GM13976 (cell line): ENCODE data around the gene GSKIP.

Source experiments
- DNase-seq: peaks from one replicate; pipeline ENCODE4 v3.0.0; 2012; ENCODE audit warnings: low spot score
- in situ Hi-C: fragments of 300-500 bp; cut with MboI; formaldehyde crosslinking; loops from one replicate; pipeline ENCODE4 v1.12.0; 2022; ENCODE audit warnings: low sequenced_read_pairs, mixed read lengths, inconsistent platforms; ENCODE audit not compliant: unreplicated experiment
- TF ChIP-seq, protein P1 (sequence below): IDR thresholded peaks from 2 replicates; pipeline ENCODE4 v1.5.1; 2012; ENCODE audit warnings: borderline replicate concordance, mild to moderate bottlenecking; ENCODE audit not compliant: insufficient read depth; ENCODE audit errors: extremely low read depth, missing control alignments, control extremely low read depth

The GSKIP gene

GRCh38 chr14:96409701-96410100 lies 46.4 kb downstream of the GSKIP start:
- TF ChIP-seq, protein P1, sequence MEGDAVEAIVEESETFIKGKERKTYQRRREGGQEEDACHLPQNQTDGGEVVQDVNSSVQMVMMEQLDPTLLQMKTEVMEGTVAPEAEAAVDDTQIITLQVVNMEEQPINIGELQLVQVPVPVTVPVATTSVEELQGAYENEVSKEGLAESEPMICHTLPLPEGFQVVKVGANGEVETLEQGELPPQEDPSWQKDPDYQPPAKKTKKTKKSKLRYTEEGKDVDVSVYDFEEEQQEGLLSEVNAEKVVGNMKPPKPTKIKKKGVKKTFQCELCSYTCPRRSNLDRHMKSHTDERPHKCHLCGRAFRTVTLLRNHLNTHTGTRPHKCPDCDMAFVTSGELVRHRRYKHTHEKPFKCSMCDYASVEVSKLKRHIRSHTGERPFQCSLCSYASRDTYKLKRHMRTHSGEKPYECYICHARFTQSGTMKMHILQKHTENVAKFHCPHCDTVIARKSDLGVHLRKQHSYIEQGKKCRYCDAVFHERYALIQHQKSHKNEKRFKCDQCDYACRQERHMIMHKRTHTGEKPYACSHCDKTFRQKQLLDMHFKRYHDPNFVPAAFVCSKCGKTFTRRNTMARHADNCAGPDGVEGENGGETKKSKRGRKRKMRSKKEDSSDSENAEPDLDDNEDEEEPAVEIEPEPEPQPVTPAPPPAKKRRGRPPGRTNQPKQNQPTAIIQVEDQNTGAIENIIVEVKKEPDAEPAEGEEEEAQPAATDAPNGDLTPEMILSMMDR: no peak
- in situ Hi-C loops: loop anchor here (10.0 kb wide), 1 partner anchor 115 kb away; no protein-coding TSS in a partner anchor
- no peak for DNase-seq

DNA sequence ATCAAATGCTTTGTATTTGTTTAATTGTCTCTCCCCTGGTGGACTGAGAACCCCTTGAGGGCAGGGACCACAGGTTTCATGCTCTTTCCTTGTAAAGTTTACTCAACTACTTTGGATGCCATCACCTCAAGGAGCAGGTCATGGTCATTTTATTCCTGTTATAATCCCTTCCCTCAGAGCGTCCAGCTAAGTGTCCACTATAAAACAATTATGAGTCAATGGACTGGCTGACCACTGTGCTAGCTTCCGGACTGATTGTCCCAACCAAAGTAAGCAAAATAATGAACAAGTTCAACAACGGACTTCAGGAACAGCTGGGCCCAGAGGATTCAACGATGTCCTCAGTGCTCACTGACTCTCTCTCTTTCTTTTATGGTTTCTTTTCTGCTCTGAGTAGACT lies 46.8 kb downstream of the GSKIP start:
- DNase-seq: no peak
- in situ Hi-C loops: loop anchor here (10.0 kb wide), 1 partner anchor 115 kb away; no protein-coding TSS in a partner anchor
- TF ChIP-seq, protein P1: no peak

DNA sequence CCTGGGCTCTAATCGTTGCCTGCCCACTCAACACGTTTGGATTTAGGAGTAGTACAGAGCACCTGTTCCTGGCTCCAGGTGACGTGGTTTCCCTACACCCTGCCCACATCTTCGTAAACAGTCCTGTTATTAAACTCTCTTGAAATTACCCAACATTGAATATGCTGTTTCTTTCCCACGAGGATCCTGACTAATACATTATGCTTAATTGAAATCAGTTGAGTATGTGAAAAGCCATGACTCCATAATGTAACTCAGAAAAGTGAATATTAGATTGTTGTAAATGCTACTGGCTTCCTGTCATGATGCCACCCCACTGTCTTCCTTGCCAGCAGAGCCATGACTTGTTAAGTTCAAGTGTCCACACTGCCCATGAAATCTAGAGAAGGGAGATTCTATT lies 50.2 kb downstream of the GSKIP start:
- no peak for DNase-seq
- in situ Hi-C loops: loop anchor here (10.0 kb wide), 1 partner anchor 119 kb away; no protein-coding TSS in a partner anchor
- TF ChIP-seq, protein P1: no peak

GRCh38 chr14:96415559-96415958 lies 52.2 kb downstream of the GSKIP start:
- DNase-seq: no peak
- in situ Hi-C loops: loop anchor here (10.0 kb wide), 1 partner anchor 121 kb away; no protein-coding TSS in a partner anchor
- TF ChIP-seq, protein P1: no peak

GRCh38 chr14:96416292-96416691 lies 53.0 kb downstream of the GSKIP start:
- TF ChIP-seq, protein P1: no peak
- no peak for DNase-seq
- in situ Hi-C loops: loop anchor here (10.0 kb wide), 1 partner anchor 121 kb away; no protein-coding TSS in a partner anchor

DNA sequence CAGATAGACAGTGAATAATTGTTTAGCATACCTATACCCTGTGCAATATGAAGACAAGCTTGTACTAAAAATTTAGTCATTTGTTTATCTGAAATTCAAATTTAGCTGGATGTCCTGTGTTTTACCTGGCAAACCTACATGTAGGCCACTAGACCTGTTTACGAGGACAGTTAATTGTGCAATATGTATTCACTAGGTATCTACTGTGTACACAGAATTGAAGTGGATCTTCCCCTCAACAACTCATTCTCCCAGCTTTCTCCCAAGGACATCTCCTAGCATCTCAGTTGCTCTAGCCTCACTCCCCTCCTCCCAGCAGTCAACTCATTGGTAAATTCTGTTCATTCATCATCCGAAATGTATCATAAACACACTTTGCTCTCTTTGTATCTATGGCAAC lies 53.9 kb downstream of the GSKIP start:
- no peak for DNase-seq
- TF ChIP-seq, protein P1: no peak
- in situ Hi-C loops: loop anchor here (10.0 kb wide), 1 partner anchor 122 kb away; no protein-coding TSS in a partner anchor
